Stomach (tissue), 4 donors: ENCODE data around the gene FSHR.

Source experiments
- CTCF ChIP-seq, 7 experiments: fragments of 450-650 bp in 4 of 7; fragments of 200-600 bp in 3 of 7; sonication (generic) in 3 of 7; IDR thresholded peaks; one replicate each; pipeline ENCODE4 v1.5.1; 2016 to 2019; ENCODE audit warnings: antibody characterized with exemption in 7 of 7, control low read depth in 2 of 7, mild to moderate bottlenecking in 1 of 7
- EP300 ChIP-seq: sonication (generic); formaldehyde crosslinking; IDR thresholded peaks from one replicate; pipeline ENCODE4 v1.6.1; 2017; ENCODE audit warnings: antibody characterized with exemption

- TF ChIP-seq CTCF (IDR thresholded peaks at IDR 0.05): no peak
- TF ChIP-seq EP300: no peak
These were observed 153.6 kb downstream of the FSHR start for GRCh38 chr2:49000695-49001094.
